ENCODE measurements around the gene DDX52. TPM values are rescaled to one million over a fixed set of nuclear protein-coding genes. Genes with fewer than 3 reads are reported as not detected.
"Not testable (repeated sequence)": the region's sequence is repeated elsewhere in the genome, so short reads cannot be mapped to it uniquely, and the experiment has no call there.

Gene DDX52
- total RNA-seq, 2 experiments from 2014 or later = 38.6 to 41.0 TPM

- no peak overlapping the region for H3K4me3 Mint-ChIP-seq
These were observed 23.8 kb upstream of the DDX52 start for GRCh38 chr17:37667039-37667438.

GRCh38 chr17:37664214-37664613, 21.0 kb upstream of the DDX52 start:
- H3K27me3 Mint-ChIP-seq = peaks cover 14% of the 10 kb centered on the region

More at GRCh38 chr17:37667039-37667438, 23.8 kb upstream of the DDX52 start:
- no peaks in the 10 kb centered on the region for H3K9me3 Mint-ChIP-seq
- H3K36me3 Mint-ChIP-seq = no peaks in the 10 kb centered on the region
- no peak overlapping the region for H3K27ac Mint-ChIP-seq
- peaks cover 3% of the 10 kb centered on the region for H3K27me3 Mint-ChIP-seq
- H3K4me1 Mint-ChIP-seq = no peaks in the 10 kb centered on the region
- no peak for DNase-seq

GRCh38 chr17:37662353-37662752, 19.1 kb upstream of the DDX52 start:
- DNase-seq = no peak
- no peaks in the 10 kb centered on the region for H3K4me1 Mint-ChIP-seq
- peaks cover 14% of the 10 kb centered on the region for H3K27me3 Mint-ChIP-seq
- no peak overlapping the region for H3K27ac Mint-ChIP-seq
- H3K4me3 Mint-ChIP-seq = no peak overlapping the region
- no peaks in the 10 kb centered on the region for H3K36me3 Mint-ChIP-seq
- H3K9me3 Mint-ChIP-seq = no peaks in the 10 kb centered on the region

More at GRCh38 chr17:37664214-37664613, 21.0 kb upstream of the DDX52 start:
- no peak overlapping the region for H3K4me3 Mint-ChIP-seq
- no peaks in the 10 kb centered on the region for H3K36me3 Mint-ChIP-seq
- no peaks in the 10 kb centered on the region for H3K4me1 Mint-ChIP-seq
- no peaks in the 10 kb centered on the region for H3K9me3 Mint-ChIP-seq
- no peak overlapping the region for H3K27ac Mint-ChIP-seq
- DNase-seq = no peak

- no peaks in the 10 kb centered on the region for H3K4me1 Mint-ChIP-seq
- no peak for DNase-seq
- H3K27ac Mint-ChIP-seq = no peak overlapping the region
- H3K36me3 Mint-ChIP-seq = no peaks in the 10 kb centered on the region
- H3K9me3 Mint-ChIP-seq = no peaks in the 10 kb centered on the region
- H3K4me3 Mint-ChIP-seq = no peak overlapping the region
- H3K27me3 Mint-ChIP-seq = peaks cover 14% of the 10 kb centered on the region
These were observed 18.3 kb upstream of the DDX52 start for GRCh38 chr17:37661400-37662014.

GRCh38 chr17:37659925-37660324, 16.7 kb upstream of the DDX52 start:
- no peak overlapping the region for H3K4me3 Mint-ChIP-seq
- no peak for DNase-seq
- no peaks in the 10 kb centered on the region for H3K9me3 Mint-ChIP-seq
- H3K36me3 Mint-ChIP-seq = no peaks in the 10 kb centered on the region
- H3K27ac Mint-ChIP-seq = no peak overlapping the region
- H3K27me3 Mint-ChIP-seq = peaks cover 14% of the 10 kb centered on the region
- H3K4me1 Mint-ChIP-seq = no peaks in the 10 kb centered on the region

- H3K4me3 Mint-ChIP-seq = no peak overlapping the region
- H3K9me3 Mint-ChIP-seq = no peaks in the 10 kb centered on the region
- no peak overlapping the region for H3K27ac Mint-ChIP-seq
- no peaks in the 10 kb centered on the region for H3K4me1 Mint-ChIP-seq
- peaks cover 19% of the 10 kb centered on the region for H3K27me3 Mint-ChIP-seq
- DNase-seq = no peak
- H3K36me3 Mint-ChIP-seq = no peaks in the 10 kb centered on the region
These were observed 14.0 kb upstream of the DDX52 start for GRCh38 chr17:37657202-37657601.

GRCh38 chr17:37651849-37652248, 8.6 kb upstream of the DDX52 start:
- DNase-seq = no peak
- Mint-ChIP-seq H3K9me3 (no peaks in the 10 kb centered on the region), H3K27ac (no peak overlapping the region), H3K4me3 (no peak overlapping the region), H3K27me3 (peaks cover 45% of the 10 kb centered on the region), H3K4me1 (no peaks in the 10 kb centered on the region), H3K36me3 (no peaks in the 10 kb centered on the region)

- Mint-ChIP-seq H3K9me3 (no peaks in the 10 kb centered on the region), H3K4me1 (no peaks in the 10 kb centered on the region), H3K27me3 (peaks cover 55% of the 10 kb centered on the region), H3K27ac (no peak overlapping the region), H3K36me3 (no peaks in the 10 kb centered on the region), H3K4me3 (no peak overlapping the region)
- DNase-seq = no peak
These were observed 7.3 kb upstream of the DDX52 start for GRCh38 chr17:37650419-37651003.

GRCh38 chr17:37648555-37648954, 5.3 kb upstream of the DDX52 start:
- Mint-ChIP-seq H3K4me3 (no peak overlapping the region), H3K27ac (no peak overlapping the region), H3K9me3 (no peaks in the 10 kb centered on the region), H3K27me3 (peaks cover 66% of the 10 kb centered on the region), H3K36me3 (no peaks in the 10 kb centered on the region), H3K4me1 (peaks cover 3% of the 10 kb centered on the region)
- no peak for DNase-seq

GRCh38 chr17:37647856-37648255, 4.6 kb upstream of the DDX52 start:
- Mint-ChIP-seq H3K36me3 (no peaks in the 10 kb centered on the region), H3K9me3 (no peaks in the 10 kb centered on the region), H3K4me3 (no peak overlapping the region), H3K27ac (no peak overlapping the region), H3K4me1 (peaks cover 3% of the 10 kb centered on the region), H3K27me3 (peaks cover 62% of the 10 kb centered on the region)
- no peak for DNase-seq

- Mint-ChIP-seq H3K36me3 (peaks cover 20% of the 10 kb centered on the region), H3K27me3 (peaks cover 38% of the 10 kb centered on the region), H3K9me3 (no peaks in the 10 kb centered on the region), H3K27ac (no peak overlapping the region), H3K4me3 (peak overlapping the region; percentile 92), H3K4me1 (peaks cover 18% of the 10 kb centered on the region)
- no peak for DNase-seq
These were observed 623 bp upstream of the DDX52 start for GRCh38 chr17:37643869-37644268.

GRCh38 chr17:37642681-37643080, 565 bp downstream of the DDX52 start:
- peak overlapping the region; percentile 90 for H3K27ac Mint-ChIP-seq
- peaks cover 18% of the 10 kb centered on the region for H3K4me1 Mint-ChIP-seq
- H3K36me3 Mint-ChIP-seq = peaks cover 26% of the 10 kb centered on the region
- H3K9me3 Mint-ChIP-seq = no peaks in the 10 kb centered on the region
- DNase-seq = no peak
- H3K4me3 Mint-ChIP-seq = peak overlapping the region; percentile 92
- peaks cover 28% of the 10 kb centered on the region for H3K27me3 Mint-ChIP-seq

GRCh38 chr17:37640015-37640414, 3.2 kb downstream of the DDX52 start:
- peaks cover 9% of the 10 kb centered on the region for H3K27me3 Mint-ChIP-seq
- no peaks in the 10 kb centered on the region for H3K9me3 Mint-ChIP-seq
- DNase-seq = no peak
- no peak overlapping the region for H3K27ac Mint-ChIP-seq
- H3K4me3 Mint-ChIP-seq = no peak overlapping the region
- H3K4me1 Mint-ChIP-seq = peaks cover 24% of the 10 kb centered on the region
- peaks cover 43% of the 10 kb centered on the region for H3K36me3 Mint-ChIP-seq

- Mint-ChIP-seq H3K27me3 (no peaks in the 10 kb centered on the region), H3K27ac (no peak overlapping the region), H3K9me3 (no peaks in the 10 kb centered on the region), H3K36me3 (peaks cover 43% of the 10 kb centered on the region), H3K4me3 (no peak overlapping the region), H3K4me1 (peaks cover 21% of the 10 kb centered on the region)
- DNase-seq = no peak
These were observed 5.3 kb downstream of the DDX52 start for GRCh38 chr17:37637956-37638355.

GRCh38 chr17:37616430-37616829, 26.8 kb downstream of the DDX52 start:
- DNase-seq, H3K27ac Mint-ChIP-seq, H3K4me3 Mint-ChIP-seq, H3K27me3 Mint-ChIP-seq, H3K4me1 Mint-ChIP-seq, H3K36me3 Mint-ChIP-seq, H3K9me3 Mint-ChIP-seq: not testable (repeated sequence)

- Mint-ChIP-seq H3K27ac (no peak overlapping the region), H3K36me3 (peaks cover 7% of the 10 kb centered on the region), H3K9me3 (no peaks in the 10 kb centered on the region), H3K4me1 (peaks cover 3% of the 10 kb centered on the region), H3K27me3 (no peaks in the 10 kb centered on the region), H3K4me3 (no peak overlapping the region)
- DNase-seq = no peak
These were observed 28.4 kb downstream of the DDX52 start for GRCh38 chr17:37614823-37615222.

Data from activated naive CD8-positive, alpha-beta T cell treated with anti-CD3 and anti-CD28 coated beads for 36 hours (primary cell).